Sigmoid colon (tissue), 7 donors: ENCODE data around the gene CD300LG. TPM values are rescaled to one million over a fixed set of nuclear protein-coding genes. Genes with fewer than 3 reads are reported as not detected.

Experiments
- DNase-seq: peaks from one replicate; pipeline ENCODE4 v3.0.0-alpha.2; 2019
- H3K27ac ChIP-seq, 4 donors: fragments of 200-600 bp; sonication (generic); one replicate each; pipeline ENCODE4 v1.5.1; 2016 to 2019; ENCODE audit warnings: mild to moderate bottlenecking in 1 of 4
- H3K27me3 ChIP-seq, 3 donors: fragments of 200-600 bp; sonication (generic); one replicate each; pipeline ENCODE4 v1.5.1; 2019; ENCODE audit warnings: mild to moderate bottlenecking in 1 of 3
- H3K36me3 ChIP-seq, 4 donors: fragments of 200-600 bp; sonication (generic); one replicate each; pipeline ENCODE4 v1.5.1; 2016 to 2019
- H3K4me1 ChIP-seq, 4 donors: fragments of 200-600 bp; sonication (generic); one replicate each; pipeline ENCODE4 v1.5.1; 2017 to 2019
- H3K4me3 ChIP-seq, 4 donors: fragments of 200-600 bp; sonication (generic); one replicate each; pipeline ENCODE4 v1.5.1; 2017 to 2019; ENCODE audit warnings: mild to moderate bottlenecking in 2 of 4, moderate library complexity in 1 of 4
- H3K9me3 ChIP-seq, 4 donors: fragments of 200-600 bp in 3 of 4; sonication (generic) in 3 of 4; one replicate each; pipeline versions ENCODE4 v1.5.1 to v1.6.1; 2013 to 2019
- EP300 ChIP-seq, 4 donors: sonication (generic); formaldehyde crosslinking; IDR thresholded peaks; one replicate each; pipeline ENCODE4 v1.6.1; 2017; ENCODE audit warnings: antibody characterized with exemption in 4 of 4
- POLR2A ChIP-seq, 2 donors: fragments of 450-650 bp; IDR thresholded peaks; one replicate each; pipeline ENCODE4 v1.6.1; 2016; ENCODE audit warnings: antibody characterized with exemption in 2 of 2, mild to moderate bottlenecking in 2 of 2, moderate library complexity in 2 of 2
- POLR2AphosphoS5 ChIP-seq, 4 donors: sonication (generic); formaldehyde crosslinking; IDR thresholded peaks; one replicate each; pipeline ENCODE4 v1.6.1; 2017; ENCODE audit warnings: antibody characterized with exemption in 4 of 4
- WGBS, 2 donors: extraction: QIAGEN DNeasy Blood & Tissue Kit; methylation state at CpG; one replicate each; pipeline ENCODE4 v1.1.7; 2013; 5-methylcytosine and 5-hydroxymethylcytosine counted together
- intact Hi-C: fragments of 100-400 bp; cut with DNase I; formaldehyde crosslinking; loops from one replicate; pipeline ENCODE4 v1.15.1; 2023
- polyA plus RNA-seq, 3 donors: library from polyadenylated mRNA; stranded (reverse); fragments of 200-250 nt; gene quantifications; one replicate each; pipeline ENCODE4 v1.2.3, GENCODE V29; 2013
- total RNA-seq, 4 donors: library from RNA; depleted of rRNA; stranded (reverse); fragments of >200 nt; gene quantifications; one replicate each; pipeline ENCODE4 v1.1.0, GENCODE V29; 2016
- TF ChIP-seq, protein P1 (sequence below), 4 experiments: fragments of 450-650 bp in 3 of 4; fragments of 200-600 bp in 1 of 4; IDR thresholded peaks; one replicate each; pipeline ENCODE4 v1.5.1; 2016 to 2019; ENCODE audit warnings: antibody characterized with exemption in 4 of 4, mild to moderate bottlenecking in 3 of 4, moderate library complexity in 2 of 4
- donor health status: healthy with polysubstance abuse.
- donor health status: Bipolar disorder and iron deficiency.
- donor health status: healthy.

Gene CD300LG
- total and polyA plus RNA-seq, 7 donors: 0.60 to 5.3 (median 1.7) TPM; not detected in 1

GRCh38 chr17:43882761-43883415, 35.9 kb downstream of the CD300LG start:
- Histone ChIP-seq H3K9me3 (no peaks in the 10 kb centered on the region), H3K27ac (no peak overlapping the region), H3K27me3 (no peaks in the 10 kb centered on the region), H3K4me1 (peaks cover 0 to 6% (median 4%) of the 10 kb centered on the region in 4 donors), H3K4me3 (no peak overlapping the region), H3K36me3 (peaks cover 3 to 41% (median 14%) of the 10 kb centered on the region in 4 donors)
- WGBS, 2 donors: 89 to 91% methylated on average over 14 of the region's 14 CpGs
- TF ChIP-seq, protein P1, sequence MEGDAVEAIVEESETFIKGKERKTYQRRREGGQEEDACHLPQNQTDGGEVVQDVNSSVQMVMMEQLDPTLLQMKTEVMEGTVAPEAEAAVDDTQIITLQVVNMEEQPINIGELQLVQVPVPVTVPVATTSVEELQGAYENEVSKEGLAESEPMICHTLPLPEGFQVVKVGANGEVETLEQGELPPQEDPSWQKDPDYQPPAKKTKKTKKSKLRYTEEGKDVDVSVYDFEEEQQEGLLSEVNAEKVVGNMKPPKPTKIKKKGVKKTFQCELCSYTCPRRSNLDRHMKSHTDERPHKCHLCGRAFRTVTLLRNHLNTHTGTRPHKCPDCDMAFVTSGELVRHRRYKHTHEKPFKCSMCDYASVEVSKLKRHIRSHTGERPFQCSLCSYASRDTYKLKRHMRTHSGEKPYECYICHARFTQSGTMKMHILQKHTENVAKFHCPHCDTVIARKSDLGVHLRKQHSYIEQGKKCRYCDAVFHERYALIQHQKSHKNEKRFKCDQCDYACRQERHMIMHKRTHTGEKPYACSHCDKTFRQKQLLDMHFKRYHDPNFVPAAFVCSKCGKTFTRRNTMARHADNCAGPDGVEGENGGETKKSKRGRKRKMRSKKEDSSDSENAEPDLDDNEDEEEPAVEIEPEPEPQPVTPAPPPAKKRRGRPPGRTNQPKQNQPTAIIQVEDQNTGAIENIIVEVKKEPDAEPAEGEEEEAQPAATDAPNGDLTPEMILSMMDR (IDR thresholded peaks at IDR 0.05): no peak
- TF ChIP-seq POLR2A (IDR thresholded peaks at IDR 0.05) (no peak), POLR2AphosphoS5 (IDR thresholded peaks at IDR 0.05) (no peak), EP300 (IDR thresholded peaks at IDR 0.05) (no peak)
- DNase-seq: no peak
- intact Hi-C loops: no loop called here

- no peak for TF ChIP-seq POLR2AphosphoS5 (IDR thresholded peaks at IDR 0.05)
- TF ChIP-seq, protein P1 (IDR thresholded peaks at IDR 0.05): no peak
- TF ChIP-seq EP300 (IDR thresholded peaks at IDR 0.05): no peak
- no peak for TF ChIP-seq POLR2A (IDR thresholded peaks at IDR 0.05)
- 73 to 80% methylated on average over 4 of the region's 4 CpGs for WGBS, 2 donors
- intact Hi-C loops: no loop called here
- Histone ChIP-seq H3K9me3 (no peaks in the 10 kb centered on the region), H3K4me3 (no peak overlapping the region), H3K27me3 (no peaks in the 10 kb centered on the region), H3K36me3 (peaks cover 0 to 8% (median 0%) of the 10 kb centered on the region in 4 donors), H3K4me1 (no peaks in the 10 kb centered on the region), H3K27ac (no peak overlapping the region)
- DNase-seq: no peak
Measured at GRCh38 chr17:43888548-43888947, 41.6 kb downstream of the CD300LG start.

DNA sequence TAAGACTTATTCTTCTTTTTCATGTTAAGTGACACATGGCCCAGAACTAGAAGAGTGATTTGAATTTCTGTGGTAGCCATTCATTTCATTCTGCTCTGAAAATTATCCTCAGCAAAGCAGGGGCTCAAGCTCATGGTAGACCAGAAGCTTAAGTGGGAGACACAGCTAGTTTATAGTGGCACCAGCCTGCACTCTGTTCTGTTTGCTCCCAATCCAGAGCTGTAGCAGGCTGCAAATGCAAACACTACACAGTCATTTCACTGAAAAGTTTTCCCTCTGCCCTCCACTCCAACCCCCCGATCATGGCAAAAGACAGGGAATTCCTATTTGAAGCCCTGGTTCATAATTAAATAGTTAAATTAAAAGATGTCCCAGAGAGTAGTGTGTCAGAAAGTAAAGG, 43.3 kb downstream of the CD300LG start:
- DNase-seq: no peak
- TF ChIP-seq EP300 (IDR thresholded peaks at IDR 0.05) (no peak), POLR2A (IDR thresholded peaks at IDR 0.05) (no peak), POLR2AphosphoS5 (IDR thresholded peaks at IDR 0.05) (no peak)
- TF ChIP-seq, protein P1 (IDR thresholded peaks at IDR 0.05): no peak
- Histone ChIP-seq H3K36me3 (peaks cover 0 to 16% (median 0%) of the 10 kb centered on the region in 4 donors), H3K9me3 (no peaks in the 10 kb centered on the region), H3K4me3 (no peak overlapping the region), H3K4me1 (no peaks in the 10 kb centered on the region), H3K27ac (no peak overlapping the region), H3K27me3 (no peaks in the 10 kb centered on the region)
- 97% methylated on average over 1 of the region's 1 CpG for WGBS, 2 donors
- intact Hi-C loops: no loop called here

DNA sequence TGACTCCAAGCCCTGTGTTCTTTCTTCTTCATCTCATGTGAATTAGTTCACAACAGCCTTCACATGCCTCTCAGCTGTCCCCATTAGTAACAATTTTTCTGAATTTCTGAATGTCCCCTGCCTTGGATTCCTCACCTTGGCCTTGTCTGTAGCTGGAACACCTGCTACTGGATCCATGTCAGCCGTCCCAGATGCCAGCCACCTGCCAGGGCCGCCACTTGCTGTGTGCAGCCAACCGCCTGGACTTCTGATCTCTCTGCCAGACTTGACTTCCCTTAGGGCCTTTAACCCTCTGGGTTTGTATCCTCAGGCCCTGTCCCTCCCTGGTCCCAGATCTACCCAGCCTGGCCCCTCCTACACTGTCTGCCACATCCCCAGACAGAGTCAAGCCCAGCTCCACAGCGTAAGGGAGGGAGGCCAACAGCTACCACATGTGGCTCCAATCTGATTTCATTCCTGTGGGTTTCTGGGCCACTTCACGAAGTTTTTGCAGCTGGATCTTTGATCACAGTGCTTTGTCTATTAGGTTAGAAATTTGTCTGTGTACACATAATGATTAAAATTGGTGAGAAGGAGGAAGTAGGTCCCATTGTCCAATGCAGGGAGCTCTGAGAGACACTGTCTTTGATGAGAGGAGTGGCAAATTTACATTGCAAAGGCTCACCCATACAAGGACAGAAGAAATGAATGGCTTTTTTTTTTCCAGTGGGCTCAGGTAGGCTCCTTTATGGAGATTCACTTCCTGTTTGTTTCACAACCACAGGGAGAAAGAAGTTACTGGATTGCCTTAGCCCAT, 45.1 kb downstream of the CD300LG start:
- H3K4me3 ChIP-seq: no peak overlapping the region
- no peaks in the 10 kb centered on the region for H3K4me1 ChIP-seq
- intact Hi-C loops: no loop called here
- no peaks in the 10 kb centered on the region for H3K27me3 ChIP-seq
- no peaks in the 10 kb centered on the region for H3K9me3 ChIP-seq
- H3K36me3 ChIP-seq: peaks cover 0 to 33% (median 6%) of the 10 kb centered on the region in 4 donors
- WGBS, 2 donors: 73 to 85% methylated on average over 5 of the region's 5 CpGs
- no peak for DNase-seq
- no peak overlapping the region for H3K27ac ChIP-seq
- TF ChIP-seq EP300 (IDR thresholded peaks at IDR 0.05) (no peak), POLR2A (IDR thresholded peaks at IDR 0.05) (no peak), POLR2AphosphoS5 (IDR thresholded peaks at IDR 0.05) (no peak)
- TF ChIP-seq, protein P1 (IDR thresholded peaks at IDR 0.05): no peak
